ENCODE measurements around the gene HNRNPM. TPM values are rescaled to one million over a fixed set of nuclear protein-coding genes. Genes with fewer than 3 reads are reported as not detected.

HNRNPM gene
- total and polyA plus RNA-seq, 2 donors (not counting 1 experiment from before 2014, with no cell fraction given): 137 to 221 TPM

GRCh38 chr19:8515317-8515716 is 70.5 kb downstream of the HNRNPM start:
- ChIA-PET CTCF (interaction anchor here (1.7 to 4.2 kb wide), 2 partner anchors 8 to 64 kb away, joined by 4 to 70 read pairs; partner anchors contain the start of gene MYO1F), POLR2A (no interaction called here)
- Histone ChIP-seq H3K9me3 (ENCODE audit: control extremely low read depth in 1 of 3, control insufficient read depth in 2 of 3, insufficient read depth in 1 of 3, low read length in 2 of 3) (peaks cover 0 to 9% (median 0%) of the 10 kb centered on the region in 3 donors), H4K20me1 (ENCODE audit: control insufficient read depth, insufficient read depth, low read length, poor library complexity, severe bottlenecking) (no peaks in the 10 kb centered on the region), H3K27ac (ENCODE audit: low read length in 2 of 2) (no peak overlapping the region), H3K9ac (ENCODE audit: low read length) (no peak overlapping the region), H3K4me3 (ENCODE audit: control extremely low read depth in 1 of 5, extremely low read depth in 1 of 5, insufficient read depth in 1 of 5, low read depth in 2 of 5, low read length in 4 of 5) (no peak overlapping the region), H3K79me2 (ENCODE audit: control insufficient read depth, insufficient read depth, low read length) (peaks cover 4% of the 10 kb centered on the region), H3K27me3 (replicated peaks in 1 of 4; ENCODE audit: control extremely low read depth in 1 of 4, control insufficient read depth in 3 of 4, insufficient read depth in 4 of 4, low read length in 3 of 4) (no peaks in the 10 kb centered on the region), H3K4me2 (replicated peaks; ENCODE audit: low read depth, low read length, poor library complexity, severe bottlenecking) (no peak overlapping the region), H3K4me1 (ENCODE audit: control insufficient read depth in 2 of 2, insufficient read depth in 2 of 2, low read length in 2 of 2) (peaks cover 17 to 36% of the 10 kb centered on the region in 2 donors), H3K36me3 (replicated peaks in 1 of 2; ENCODE audit: control extremely low read depth in 1 of 2, control insufficient read depth in 1 of 2, extremely low read depth in 1 of 2, insufficient read depth in 2 of 2, low read length in 1 of 2) (peaks cover 0 to 4% of the 10 kb centered on the region in 2 experiments), H2AFZ (ENCODE audit: insufficient read depth, low read depth, low read length, poor library complexity, severe bottlenecking) (no peak overlapping the region)
- Mint-ChIP-seq H3K27me3 (no peaks in the 10 kb centered on the region), H3K4me1 (peaks cover 26% of the 10 kb centered on the region), H3K27ac (peak overlapping the region; percentile 38), H3K9me3 (ENCODE audit: insufficient read depth) (no peaks in the 10 kb centered on the region), H3K4me3 (peak overlapping the region; percentile 93)
- intact Hi-C loops (cut with micrococcal nuclease): loop anchor here (2.0 kb wide), 2 partner anchors 43 to 63 kb away; no protein-coding TSS in a partner anchor
- DNase-seq (no peak), ATAC-seq (ENCODE audit: low read depth) (no peak)
- no peak for TF ChIP-seq EZH2 (IDR thresholded peaks at IDR 0.05; ENCODE audit: borderline replicate concordance, insufficient read depth, low read depth, low read length, poor library complexity, severe bottlenecking)
- TF ChIP-seq CTCF (IDR thresholded peaks at IDR 0.05): no peak
- 91% methylated on average over 9 of the region's 11 CpGs for WGBS (ENCODE audit: insufficient coverage)

GRCh38 chr19:8517551-8518442 is 73.0 kb downstream of the HNRNPM start:
- CTCF ChIA-PET: interaction anchor here (0.8 kb wide), 1 partner anchor 11 kb away, joined by 3 read pairs; no protein-coding TSS in a partner anchor
- Histone ChIP-seq H2AFZ (ENCODE audit: insufficient read depth, low read depth, low read length, poor library complexity, severe bottlenecking) (peak overlapping the region; percentile 37), H4K20me1 (ENCODE audit: control insufficient read depth, insufficient read depth, low read length, poor library complexity, severe bottlenecking) (no peaks in the 10 kb centered on the region), H3K79me2 (ENCODE audit: control insufficient read depth, insufficient read depth, low read length) (peaks cover 4% of the 10 kb centered on the region), H3K9ac (ENCODE audit: low read length) (peak overlapping the region; percentile 34), H3K27me3 (replicated peaks in 1 of 4; ENCODE audit: control extremely low read depth in 1 of 4, control insufficient read depth in 3 of 4, insufficient read depth in 4 of 4, low read length in 3 of 4) (no peaks in the 10 kb centered on the region), H3K36me3 (replicated peaks in 1 of 2; ENCODE audit: control extremely low read depth in 1 of 2, control insufficient read depth in 1 of 2, extremely low read depth in 1 of 2, insufficient read depth in 2 of 2, low read length in 1 of 2) (peaks cover 0 to 15% of the 10 kb centered on the region in 2 experiments), H3K9me3 (ENCODE audit: control extremely low read depth in 1 of 3, control insufficient read depth in 2 of 3, insufficient read depth in 1 of 3, low read length in 2 of 3) (no peaks in the 10 kb centered on the region), H3K4me1 (ENCODE audit: control insufficient read depth in 2 of 2, insufficient read depth in 2 of 2, low read length in 2 of 2) (peaks cover 15 to 34% of the 10 kb centered on the region in 2 donors), H3K4me3 (ENCODE audit: control extremely low read depth in 1 of 5, extremely low read depth in 1 of 5, insufficient read depth in 1 of 5, low read depth in 2 of 5, low read length in 4 of 5) (peak overlapping the region in 1 of 5 experiments; percentile 6), H3K4me2 (replicated peaks; ENCODE audit: low read depth, low read length, poor library complexity, severe bottlenecking) (peak overlapping the region; percentile 44), H3K27ac (ENCODE audit: low read length in 2 of 2) (no peak overlapping the region)
- H3K9me3 Mint-ChIP-seq (ENCODE audit: insufficient read depth): no peaks in the 10 kb centered on the region
- H3K27me3 Mint-ChIP-seq: no peaks in the 10 kb centered on the region
- intact Hi-C loops (cut with micrococcal nuclease): no loop called here
- peak overlapping the region; percentile 24 for H3K4me3 Mint-ChIP-seq
- DNase-seq (no peak), ATAC-seq (ENCODE audit: low read depth) (no peak)
- peak overlapping the region; percentile 71 for H3K27ac Mint-ChIP-seq
- TF ChIP-seq EZH2 (IDR thresholded peaks at IDR 0.05; ENCODE audit: borderline replicate concordance, insufficient read depth, low read depth, low read length, poor library complexity, severe bottlenecking) (no peak), CTCF (IDR thresholded peaks at IDR 0.05) (no peak)
- POLR2A ChIA-PET: interaction anchor here (0.6 kb wide), 2 partner anchors 83 to 248 kb away, joined by 3 to 4 read pairs; no protein-coding TSS in a partner anchor
- peaks cover 26% of the 10 kb centered on the region for H3K4me1 Mint-ChIP-seq
- 41% methylated on average over 8 of the region's 10 CpGs for WGBS (ENCODE audit: insufficient coverage)

Measured in B cell (primary cell).